OCI-LY1 (cell line): ENCODE measurements around the gene GFPT2.

Experiments
- H2AFZ ChIP-seq: fragments of 200-600 bp; sonication (generic), shearing (Covaris generic); 2 replicates; pipeline ENCODE4 v1.6.0; 2014; ENCODE audit warnings: antibody characterized with exemption, mild to moderate bottlenecking, low read length
- H3F3A ChIP-seq: fragments of 200-600 bp; sonication (generic), shearing (Covaris generic); 2 replicates; pipeline ENCODE4 v1.6.0; 2014; ENCODE audit warnings: mild to moderate bottlenecking, antibody characterized with exemption, low read length, moderate library complexity; ENCODE audit not compliant: insufficient read depth
- H3K27ac ChIP-seq: fragments of 200-600 bp; sonication (generic); 2 replicates; pipeline ENCODE4 v1.5.1; 2014; ENCODE audit warnings: low read length, mixed run types, mild to moderate bottlenecking, low read depth; ENCODE audit not compliant: poor library complexity, severe bottlenecking
- H3K27me3 ChIP-seq: fragments of 200-600 bp; sonication (generic); 2 replicates; pipeline ENCODE4 v1.6.0; 2014; ENCODE audit warnings: antibody characterized with exemption, mild to moderate bottlenecking, low read length, moderate library complexity; ENCODE audit not compliant: insufficient read depth
- H3K36me3 ChIP-seq: fragments of 200-600 bp; sonication (generic); 2 replicates; pipeline ENCODE4 v1.6.1; 2014; ENCODE audit warnings: mild to moderate bottlenecking, antibody characterized with exemption, low read length, moderate library complexity, mixed read lengths; ENCODE audit not compliant: insufficient read depth
- H3K4me1 ChIP-seq: fragments of 200-600 bp; sonication (generic); 2 replicates; pipeline ENCODE4 v1.5.1; 2014; ENCODE audit warnings: mild to moderate bottlenecking, low read length, moderate library complexity; ENCODE audit not compliant: insufficient read depth, severe bottlenecking
- H3K4me2 ChIP-seq: fragments of 200-600 bp; sonication (generic), shearing (Covaris generic); 2 replicates; pipeline ENCODE4 v1.6.1; 2014; ENCODE audit warnings: low read length
- H3K4me3 ChIP-seq: fragments of 200-600 bp; sonication (generic); 2 replicates; pipeline ENCODE4 v1.5.1; 2014; ENCODE audit warnings: low read length, low read depth, mild to moderate bottlenecking, mixed read lengths; ENCODE audit not compliant: poor library complexity, severe bottlenecking
- H3K79me2 ChIP-seq: fragments of 200-600 bp; shearing (Covaris generic); 2 replicates; pipeline ENCODE4 v1.6.1; 2016; ENCODE audit warnings: mixed run types, low read length, mixed read lengths; ENCODE audit not compliant: insufficient read depth
- H3K9ac ChIP-seq: fragments of 200-600 bp; sonication (generic), shearing (Covaris generic); 2 replicates; pipeline ENCODE4 v1.6.1; 2014; ENCODE audit warnings: mild to moderate bottlenecking, low read length, mixed read lengths
- H3K9me2 ChIP-seq: fragments of 200-600 bp; sonication (generic), shearing (Covaris generic); 2 replicates; pipeline ENCODE4 v1.6.1; 2014; ENCODE audit warnings: low read depth, mild to moderate bottlenecking, low read length, mixed read lengths
- H3K9me3 ChIP-seq: fragments of 200-600 bp; shearing (Covaris generic); 2 replicates; pipeline ENCODE4 v1.6.1; 2014; ENCODE audit warnings: low read length, mixed read lengths
- H4K20me1 ChIP-seq: fragments of 200-600 bp; sonication (generic), shearing (Covaris generic); 2 replicates; pipeline ENCODE4 v1.6.0; 2016; ENCODE audit warnings: mild to moderate bottlenecking, low read length; ENCODE audit not compliant: insufficient read depth
- CTCF ChIP-seq: fragments of 200-600 bp; sonication (generic), shearing (Covaris generic); IDR thresholded peaks from 2 replicates; pipeline ENCODE4 v1.5.1; 2017; ENCODE audit warnings: mild to moderate bottlenecking, antibody characterized with exemption, low read length, moderate library complexity, mixed read lengths
- EZH2 ChIP-seq: fragments of 200-600 bp; sonication (generic), shearing (Covaris generic); IDR thresholded peaks from 2 replicates; pipeline ENCODE4 v1.8.0; 2017; ENCODE audit warnings: borderline replicate concordance, mixed run types, mild to moderate bottlenecking, antibody characterized with exemption, low read length, moderate library complexity, mixed read lengths

The GFPT2 gene

DNA sequence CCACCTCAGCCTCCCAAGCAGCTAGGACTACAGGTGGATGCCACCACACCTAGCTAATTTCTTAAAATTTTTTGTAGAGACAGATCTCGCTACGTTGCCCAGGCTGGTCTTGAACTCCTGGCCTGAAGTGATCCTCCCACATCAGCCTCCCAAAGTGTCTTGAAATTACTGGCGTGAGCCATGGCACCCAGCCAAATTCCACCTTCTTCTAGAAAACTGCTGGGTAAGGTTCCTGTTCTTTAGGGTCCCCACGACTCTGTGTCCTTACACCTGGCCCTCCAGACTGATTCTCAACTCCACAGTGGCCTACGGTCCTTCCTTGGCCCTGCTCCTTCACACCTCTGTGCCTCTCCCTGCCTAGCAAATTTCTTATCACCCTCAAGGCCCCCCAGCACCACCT lies 63.2 kb downstream of the GFPT2 start:
- H3K36me3 ChIP-seq: peaks cover 33% of the 10 kb centered on the region
- H2AFZ ChIP-seq: no peak overlapping the region
- H3F3A ChIP-seq: no peaks in the 10 kb centered on the region
- no peak overlapping the region for H3K27ac ChIP-seq
- no peak overlapping the region for H3K4me3 ChIP-seq
- no peaks in the 10 kb centered on the region for H3K27me3 ChIP-seq
- H3K9ac ChIP-seq: no peak overlapping the region; the same call in 1 of the 2 replicates
- 0 out of 2 replicates have a peak, but pooled peaks cover 5% of the 10 kb centered on the region for H3K9me3 ChIP-seq
- H4K20me1 ChIP-seq: no peaks in the 10 kb centered on the region
- TF ChIP-seq EZH2 (no peak), CTCF (no peak)
- H3K4me2 ChIP-seq: peak overlapping the region; percentile 85
- H3K4me1 ChIP-seq: peaks cover 31% of the 10 kb centered on the region
- H3K79me2 ChIP-seq: peaks cover 29% of the 10 kb centered on the region
- H3K9me2 ChIP-seq: no peaks in the 10 kb centered on the region

GRCh38 chr5:180289433-180289832 lies 63.7 kb downstream of the GFPT2 start:
- no peak overlapping the region for H2AFZ ChIP-seq
- H3F3A ChIP-seq: no peaks in the 10 kb centered on the region
- H3K4me2 ChIP-seq: no peak overlapping the region
- H3K27ac ChIP-seq: no peak overlapping the region
- peaks cover 39% of the 10 kb centered on the region for H3K36me3 ChIP-seq
- 0 out of 2 replicates have a peak, but pooled peaks cover 7% of the 10 kb centered on the region for H3K9me3 ChIP-seq
- no peak overlapping the region for H3K4me3 ChIP-seq
- TF ChIP-seq CTCF: no peak
- H3K4me1 ChIP-seq: peaks cover 26% of the 10 kb centered on the region
- no peaks in the 10 kb centered on the region for H3K9me2 ChIP-seq
- H3K9ac ChIP-seq: no peak overlapping the region
- H3K27me3 ChIP-seq: no peaks in the 10 kb centered on the region
- H3K79me2 ChIP-seq: peaks cover 29% of the 10 kb centered on the region
- no peaks in the 10 kb centered on the region for H4K20me1 ChIP-seq

DNA sequence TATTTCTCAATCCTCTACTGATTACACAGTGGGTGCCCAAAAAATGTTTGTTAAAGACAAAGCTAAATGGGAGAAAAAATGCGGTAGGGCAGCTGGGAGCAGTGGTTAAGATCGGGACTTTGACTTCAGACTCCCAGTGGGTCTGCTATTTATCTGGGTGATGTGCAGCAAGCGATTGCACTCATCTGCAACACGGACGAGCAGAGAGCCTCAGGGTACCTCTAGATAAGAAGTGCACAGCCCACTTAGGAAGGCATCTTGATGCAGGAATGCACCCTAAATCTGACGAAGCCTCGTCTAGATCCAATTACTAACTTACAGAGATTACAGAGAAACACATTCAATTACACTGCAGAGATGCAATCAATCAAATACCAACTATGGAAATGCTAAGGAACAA lies 65.3 kb downstream of the GFPT2 start:
- H3K4me3 ChIP-seq: no peak overlapping the region
- H2AFZ ChIP-seq: no peak overlapping the region
- H3F3A ChIP-seq: no peaks in the 10 kb centered on the region
- H3K9me3 ChIP-seq: 0 out of 2 replicates have a peak, but pooled peaks cover 7% of the 10 kb centered on the region
- peaks cover 29% of the 10 kb centered on the region for H3K79me2 ChIP-seq
- peaks cover 54% of the 10 kb centered on the region for H3K36me3 ChIP-seq
- no peaks in the 10 kb centered on the region for H3K27me3 ChIP-seq
- H3K27ac ChIP-seq: no peak overlapping the region
- TF ChIP-seq EZH2 (no peak), CTCF (no peak)
- H4K20me1 ChIP-seq: no peaks in the 10 kb centered on the region
- H3K9ac ChIP-seq: no peak overlapping the region
- no peak overlapping the region for H3K4me2 ChIP-seq
- no peaks in the 10 kb centered on the region for H3K9me2 ChIP-seq
- peaks cover 11% of the 10 kb centered on the region for H3K4me1 ChIP-seq
